T-helper 1 cell (primary cell): ENCODE data around the gene ALOX15.
A peak's percentile ranks its signal among the peaks of the same experiment; 100 is the strongest.
"Not testable (repeated sequence)": the region's sequence is repeated elsewhere in the genome, so short reads cannot be mapped to it uniquely, and the experiment has no call there.

Experiments used
- DNase-seq, 5 donors: peaks; one replicate each; pipeline ENCODE4 v3.0.0-alpha.2; 2012 to 2020

The ALOX15 gene

GRCh38 chr17:4617090-4617489 lies 24.4 kb downstream of the ALOX15 start:
- DNase-seq, result no peak

- DNase-seq, result no peak
Observed at GRCh38 chr17:4616476-4616875, 25.0 kb downstream of the ALOX15 start.

GRCh38 chr17:4610656-4611055 lies 30.8 kb downstream of the ALOX15 start:
- no peak for DNase-seq

- no peak for DNase-seq
Observed at GRCh38 chr17:4610162-4610561, 31.3 kb downstream of the ALOX15 start.

GRCh38 chr17:4609761-4610160 lies 31.7 kb downstream of the ALOX15 start:
- DNase-seq, result no peak

- DNase-seq, result no peak
Observed at GRCh38 chr17:4607773-4608187, 33.7 kb downstream of the ALOX15 start.

GRCh38 chr17:4607261-4607741 lies 34.2 kb downstream of the ALOX15 start:
- no peak for DNase-seq

GRCh38 chr17:4605826-4606225 lies 35.7 kb downstream of the ALOX15 start:
- no peak for DNase-seq

- DNase-seq, result not testable (repeated sequence)
Observed at GRCh38 chr17:4604736-4605135, 36.7 kb downstream of the ALOX15 start.

GRCh38 chr17:4604111-4604644 lies 37.3 kb downstream of the ALOX15 start:
- DNase-seq, result no peak

- no peak for DNase-seq
Observed at GRCh38 chr17:4602041-4602440, 39.4 kb downstream of the ALOX15 start.

- no peak for DNase-seq
Observed at GRCh38 chr17:4601326-4601725, 40.2 kb downstream of the ALOX15 start.

- DNase-seq, result no peak
Observed at GRCh38 chr17:4600563-4600962, 40.9 kb downstream of the ALOX15 start.

GRCh38 chr17:4599505-4600281 lies 41.8 kb downstream of the ALOX15 start:
- DNase-seq, result no peak

GRCh38 chr17:4598776-4599504 lies 42.5 kb downstream of the ALOX15 start:
- DNase-seq, result no peak

GRCh38 chr17:4597975-4598374 lies 43.5 kb downstream of the ALOX15 start:
- DNase-seq, result no peak

GRCh38 chr17:4596636-4597380 lies 44.7 kb downstream of the ALOX15 start:
- DNase-seq, result no peak

- DNase-seq, result not testable (repeated sequence)
Observed at GRCh38 chr17:4595685-4596342, 45.7 kb downstream of the ALOX15 start.

- peak in 2 of 5 donors; percentile 4 to 45 for DNase-seq
Observed at GRCh38 chr17:4594931-4595684, 46.4 kb downstream of the ALOX15 start.

- no peak for DNase-seq
Observed at GRCh38 chr17:4594406-4594805, 47.1 kb downstream of the ALOX15 start.

- no peak for DNase-seq
Observed at GRCh38 chr17:4593021-4593421, 48.5 kb downstream of the ALOX15 start.
